ENCODE measurements around the gene STXBP3. TPM values are rescaled to one million over a fixed set of nuclear protein-coding genes. Genes with fewer than 3 reads are reported as not detected.

The STXBP3 gene
- total and polyA plus RNA-seq, 2 of the 13 experiments (the other 11 are each of a cell fraction or from before 2014, with no cell fraction given) = 13.0 to 20.8 TPM

DNA sequence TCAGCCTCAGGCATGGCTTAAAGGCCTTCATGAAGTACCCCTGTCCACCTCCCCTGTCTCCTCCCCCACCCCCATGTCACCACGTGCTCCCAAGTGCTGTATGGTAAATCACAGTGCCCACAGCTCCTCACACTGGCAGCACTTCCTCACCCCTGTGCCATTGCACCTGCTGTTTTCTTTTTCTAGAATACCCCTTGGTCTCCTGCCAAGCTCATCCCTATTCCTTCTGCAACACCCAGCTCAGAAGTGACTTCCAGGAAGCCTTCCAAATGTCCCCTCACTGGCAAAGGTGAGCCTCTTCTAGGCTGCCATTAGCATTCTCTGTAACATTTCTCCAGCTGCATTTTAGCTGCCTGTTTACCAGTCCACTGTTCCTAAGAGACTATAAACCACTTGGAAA lies 101.0 kb downstream of the STXBP3 start:
- H3K79me2 ChIP-seq (ENCODE audit: insufficient read depth, low read length) = no peaks in the 10 kb centered on the region
- no peak for ATAC-seq
- BruUV-seq (replicated peaks) = no TSS peak
- H2AFZ ChIP-seq (ENCODE audit: low read length) = no peak overlapping the region
- no peaks in the 10 kb centered on the region for H4K20me1 ChIP-seq (ENCODE audit: insufficient read depth, low read length)
- POLR2A ChIA-PET = no interaction called here
- no peaks in the 10 kb centered on the region for H3K36me3 ChIP-seq (replicated peaks in 1 of 2; ENCODE audit: control insufficient read depth in 1 of 2, insufficient read depth in 2 of 2, low read length in 2 of 2)
- FAIRE-seq = no peak
- H3K4me1 ChIP-seq (ENCODE audit: insufficient read depth, low read length) = no peaks in the 10 kb centered on the region
- no peak for TF ChIP-seq ZNF30 (CRISPR knock-in tag; IDR thresholded peaks at IDR 0.05)
- TF ChIP-seq ZNF253 (CRISPR knock-in tag; IDR thresholded peaks at IDR 0.05; ENCODE audit: borderline replicate concordance) = no peak
- TF ChIP-seq, protein P1, sequence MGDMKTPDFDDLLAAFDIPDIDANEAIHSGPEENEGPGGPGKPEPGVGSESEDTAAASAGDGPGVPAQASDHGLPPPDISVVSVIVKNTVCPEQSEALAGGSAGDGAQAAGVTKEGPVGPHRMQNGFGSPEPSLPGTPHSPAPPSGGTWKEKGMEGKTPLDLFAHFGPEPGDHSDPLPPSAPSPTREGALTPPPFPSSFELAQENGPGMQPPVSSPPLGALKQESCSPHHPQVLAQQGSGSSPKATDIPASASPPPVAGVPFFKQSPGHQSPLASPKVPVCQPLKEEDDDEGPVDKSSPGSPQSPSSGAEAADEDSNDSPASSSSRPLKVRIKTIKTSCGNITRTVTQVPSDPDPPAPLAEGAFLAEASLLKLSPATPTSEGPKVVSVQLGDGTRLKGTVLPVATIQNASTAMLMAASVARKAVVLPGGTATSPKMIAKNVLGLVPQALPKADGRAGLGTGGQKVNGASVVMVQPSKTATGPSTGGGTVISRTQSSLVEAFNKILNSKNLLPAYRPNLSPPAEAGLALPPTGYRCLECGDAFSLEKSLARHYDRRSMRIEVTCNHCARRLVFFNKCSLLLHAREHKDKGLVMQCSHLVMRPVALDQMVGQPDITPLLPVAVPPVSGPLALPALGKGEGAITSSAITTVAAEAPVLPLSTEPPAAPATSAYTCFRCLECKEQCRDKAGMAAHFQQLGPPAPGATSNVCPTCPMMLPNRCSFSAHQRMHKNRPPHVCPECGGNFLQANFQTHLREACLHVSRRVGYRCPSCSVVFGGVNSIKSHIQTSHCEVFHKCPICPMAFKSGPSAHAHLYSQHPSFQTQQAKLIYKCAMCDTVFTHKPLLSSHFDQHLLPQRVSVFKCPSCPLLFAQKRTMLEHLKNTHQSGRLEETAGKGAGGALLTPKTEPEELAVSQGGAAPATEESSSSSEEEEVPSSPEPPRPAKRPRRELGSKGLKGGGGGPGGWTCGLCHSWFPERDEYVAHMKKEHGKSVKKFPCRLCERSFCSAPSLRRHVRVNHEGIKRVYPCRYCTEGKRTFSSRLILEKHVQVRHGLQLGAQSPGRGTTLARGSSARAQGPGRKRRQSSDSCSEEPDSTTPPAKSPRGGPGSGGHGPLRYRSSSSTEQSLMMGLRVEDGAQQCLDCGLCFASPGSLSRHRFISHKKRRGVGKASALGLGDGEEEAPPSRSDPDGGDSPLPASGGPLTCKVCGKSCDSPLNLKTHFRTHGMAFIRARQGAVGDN (CRISPR knock-in tag; IDR thresholded peaks at IDR 0.05) = no peak
- TF ChIP-seq, protein P2, sequence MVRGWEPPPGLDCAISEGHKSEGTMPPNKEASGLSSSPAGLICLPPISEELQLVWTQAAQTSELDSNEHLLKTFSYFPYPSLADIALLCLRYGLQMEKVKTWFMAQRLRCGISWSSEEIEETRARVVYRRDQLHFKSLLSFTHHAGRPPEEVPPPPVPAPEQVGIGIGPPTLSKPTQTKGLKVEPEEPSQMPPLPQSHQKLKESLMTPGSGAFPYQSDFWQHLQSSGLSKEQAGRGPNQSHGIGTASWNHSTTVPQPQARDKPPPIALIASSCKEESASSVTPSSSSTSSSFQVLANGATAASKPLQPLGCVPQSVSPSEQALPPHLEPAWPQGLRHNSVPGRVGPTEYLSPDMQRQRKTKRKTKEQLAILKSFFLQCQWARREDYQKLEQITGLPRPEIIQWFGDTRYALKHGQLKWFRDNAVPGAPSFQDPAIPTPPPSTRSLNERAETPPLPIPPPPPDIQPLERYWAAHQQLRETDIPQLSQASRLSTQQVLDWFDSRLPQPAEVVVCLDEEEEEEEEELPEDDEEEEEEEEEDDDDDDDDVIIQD (CRISPR knock-in tag; IDR thresholded peaks at IDR 0.05; ENCODE audit: low read depth) = no peak
- TF ChIP-seq ZNF839 (CRISPR knock-in tag; IDR thresholded peaks at IDR 0.05; ENCODE audit: borderline replicate concordance) = no peak
- TF ChIP-seq, protein P3, sequence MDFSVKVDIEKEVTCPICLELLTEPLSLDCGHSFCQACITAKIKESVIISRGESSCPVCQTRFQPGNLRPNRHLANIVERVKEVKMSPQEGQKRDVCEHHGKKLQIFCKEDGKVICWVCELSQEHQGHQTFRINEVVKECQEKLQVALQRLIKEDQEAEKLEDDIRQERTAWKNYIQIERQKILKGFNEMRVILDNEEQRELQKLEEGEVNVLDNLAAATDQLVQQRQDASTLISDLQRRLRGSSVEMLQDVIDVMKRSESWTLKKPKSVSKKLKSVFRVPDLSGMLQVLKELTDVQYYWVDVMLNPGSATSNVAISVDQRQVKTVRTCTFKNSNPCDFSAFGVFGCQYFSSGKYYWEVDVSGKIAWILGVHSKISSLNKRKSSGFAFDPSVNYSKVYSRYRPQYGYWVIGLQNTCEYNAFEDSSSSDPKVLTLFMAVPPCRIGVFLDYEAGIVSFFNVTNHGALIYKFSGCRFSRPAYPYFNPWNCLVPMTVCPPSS (IDR thresholded peaks at IDR 0.05) = no peak
- no peak overlapping the region for H3K4me2 ChIP-seq (ENCODE audit: low read depth, low read length)
- H3K4me3 ChIP-seq (replicated peaks in 1 of 3; ENCODE audit: insufficient read depth in 1 of 3, low read depth in 2 of 3, low read length in 3 of 3) = no peak overlapping the region
- DNase-seq (ENCODE audit: low spot score) = no peak
- 21% methylated on average over 1 of the region's 1 CpG for WGBS (ENCODE audit: low lambda C conversion rate)
- no peaks in the 10 kb centered on the region for H3K9me3 ChIP-seq (ENCODE audit: low read length)
- H3K27ac ChIP-seq (ENCODE audit: extremely low read length, insufficient read depth, low read length) = no peak overlapping the region
- CTCF ChIA-PET (ENCODE audit: low intra/inter-chr PET ratio, low total read pairs) = no interaction called here
- H3K27me3 ChIP-seq (ENCODE audit: control insufficient read depth in 1 of 2, insufficient read depth in 2 of 2, low read length in 2 of 2) = peaks cover 0 to 21% of the 10 kb centered on the region in 2 experiments; a peak in 2 of 5 replicates
- in situ Hi-C loops (cut with HindIII; ENCODE audit: extremely low pct_ligation_motif_present, low pct_unique_long_range_greater_than_20kb) = no loop called here
- intact Hi-C loops (cut with micrococcal nuclease; ENCODE audit: unreplicated experiment) = no loop called here
- H3K9ac ChIP-seq (ENCODE audit: insufficient read depth, low read depth, low read length) = no peak overlapping the region
